ENCODE measurements around the gene CYB5R4.

GRCh38 chr6:83911278-83911677 is 51.8 kb downstream of the CYB5R4 start:
- no peak for TF ChIP-seq OSR1 (CRISPR knock-in tag; IDR thresholded peaks at IDR 0.05)
- no peak for TF ChIP-seq CREB5 (CRISPR knock-in tag; IDR thresholded peaks at IDR 0.05; ENCODE audit: low read depth)
- no peak for TF ChIP-seq ZFP30 (CRISPR knock-in tag; IDR thresholded peaks at IDR 0.05)
- TF ChIP-seq ZC3H10 (CRISPR knock-in tag; IDR thresholded peaks at IDR 0.05) = no peak
- no peak for TF ChIP-seq PATZ1 (CRISPR knock-in tag; IDR thresholded peaks at IDR 0.05; ENCODE audit: borderline replicate concordance)
- TF ChIP-seq RARB (CRISPR knock-in tag; IDR thresholded peaks at IDR 0.05) = no peak
- TF ChIP-seq ZNF70 (CRISPR knock-in tag; IDR thresholded peaks at IDR 0.05) = no peak
- TF ChIP-seq GLIS3 (CRISPR knock-in tag; IDR thresholded peaks at IDR 0.05) = no peak
- no peak for TF ChIP-seq SNAI2 (CRISPR knock-in tag; IDR thresholded peaks at IDR 0.05)
- no peak for TF ChIP-seq CSRNP3 (CRISPR knock-in tag; IDR thresholded peaks at IDR 0.05)
- no peak for TF ChIP-seq POU6F1 (CRISPR knock-in tag; IDR thresholded peaks at IDR 0.05; ENCODE audit: borderline replicate concordance, low read depth)
- no peak for TF ChIP-seq ESRRG (CRISPR knock-in tag; IDR thresholded peaks at IDR 0.05)
- TF ChIP-seq BACH2 (CRISPR knock-in tag; IDR thresholded peaks at IDR 0.05; ENCODE audit: borderline replicate concordance) = no peak
- no peak for TF ChIP-seq ZNF565 (CRISPR knock-in tag; conservative IDR thresholded peaks at IDR 0.05; ENCODE audit: low read depth)
